Neural cell (in vitro differentiated cells): ENCODE results near the gene SOBP. TPM values are rescaled to one million over a fixed set of nuclear protein-coding genes. Genes with fewer than 3 reads are reported as not detected.

Experiments
- H2AFZ ChIP-seq: fragments of 200-600, 300-800 bp; sonication (generic), shearing (Covaris generic); 2 replicates; pipeline ENCODE4 v1.6.0; 2014; ENCODE audit warnings: low read depth, mild to moderate bottlenecking, antibody characterized with exemption, low read length, moderate library complexity
- H3F3A ChIP-seq: fragments of 200-600 bp; shearing (Covaris generic); 2 replicates; pipeline ENCODE4 v1.6.1; 2016; ENCODE audit warnings: mild to moderate bottlenecking, moderate library complexity, mixed read lengths, antibody characterized with exemption, low read length; ENCODE audit not compliant: insufficient read depth, poor library complexity, severe bottlenecking
- H3K27ac ChIP-seq: fragments of 200-600, 300-800 bp; sonication (generic), shearing (Covaris generic); 2 replicates; pipeline ENCODE4 v1.5.1; 2014; ENCODE audit warnings: mild to moderate bottlenecking, low read length, moderate library complexity
- H3K27me3 ChIP-seq: fragments of 300-800, 200-600 bp; sonication (generic), shearing (Covaris generic); 2 replicates; pipeline ENCODE4 v1.6.0; 2014; ENCODE audit warnings: mild to moderate bottlenecking, low read depth, low read length, moderate library complexity; ENCODE audit not compliant: insufficient read depth
- H3K36me3 ChIP-seq: fragments of 300-800, 200-600 bp; sonication (generic), shearing (Covaris generic); 2 replicates; pipeline ENCODE4 v1.5.1; 2014; ENCODE audit warnings: mild to moderate bottlenecking, antibody characterized with exemption, low read length, moderate library complexity; ENCODE audit not compliant: insufficient read depth
- H3K4me2 ChIP-seq: fragments of 300-800, 200-600 bp; sonication (generic), shearing (Covaris generic); 2 replicates; pipeline ENCODE4 v1.6.0; 2014; ENCODE audit warnings: mild to moderate bottlenecking, low read length
- H3K4me3 ChIP-seq: fragments of 300-800, 200-600 bp; sonication (generic), shearing (Covaris generic); 2 replicates; pipeline ENCODE4 v1.5.1; 2014; ENCODE audit warnings: mild to moderate bottlenecking, low read length, moderate library complexity
- H3K79me2 ChIP-seq: fragments of 200-600 bp; shearing (Covaris generic); replicated peaks from 2 replicates; pipeline ENCODE4 v1.6.0; 2014; ENCODE audit warnings: mild to moderate bottlenecking, low read length, moderate library complexity; ENCODE audit not compliant: insufficient read depth
- H3K9ac ChIP-seq: fragments of 300-800, 200-600 bp; sonication (generic), shearing (Covaris generic); 2 replicates; pipeline ENCODE4 v1.6.1; 2016; ENCODE audit warnings: mild to moderate bottlenecking, low read length, mixed read lengths
- H3K9me2 ChIP-seq: fragments of 200-600 bp; shearing (Covaris generic); 2 replicates; pipeline ENCODE4 v1.6.1; 2016; ENCODE audit warnings: mild to moderate bottlenecking, low read length, mixed read lengths; ENCODE audit not compliant: insufficient read depth
- H3K9me3 ChIP-seq: fragments of 200-600, 300-800 bp; sonication (generic), shearing (Covaris generic); 2 replicates; pipeline ENCODE4 v1.6.1; 2016; ENCODE audit warnings: mild to moderate bottlenecking, mixed run types, low read length, moderate library complexity, mixed read lengths
- H4K20me1 ChIP-seq: fragments of 200-600 bp; shearing (Covaris generic); 2 replicates; pipeline ENCODE4 v1.6.1; 2016; ENCODE audit warnings: mild to moderate bottlenecking, mixed run types; ENCODE audit not compliant: insufficient read depth
- CTCF ChIP-seq: fragments of 450-650 bp; IDR thresholded peaks from 2 replicates; pipeline ENCODE4 v1.5.1; 2014; ENCODE audit warnings: antibody characterized with exemption, mild to moderate bottlenecking, moderate library complexity; ENCODE audit not compliant: poor library complexity, severe bottlenecking
- EP300 ChIP-seq: fragments of 450-650 bp; conservative IDR thresholded peaks from 2 replicates; pipeline ENCODE4 v1.6.1; 2014; ENCODE audit warnings: antibody characterized with exemption, mild to moderate bottlenecking, moderate library complexity; ENCODE audit not compliant: poor library complexity, severe bottlenecking
- EZH2 ChIP-seq: fragments of 200-600, 300-800 bp; shearing (Covaris generic), sonication (generic); IDR thresholded peaks from 2 replicates; pipeline ENCODE4 v1.6.1; 2014; ENCODE audit warnings: antibody characterized with exemption, low read length, borderline replicate concordance, mild to moderate bottlenecking; ENCODE audit not compliant: insufficient read depth, poor library complexity, severe bottlenecking
- MXI1 ChIP-seq: fragments of 450-650 bp; conservative IDR thresholded peaks from 2 replicates; pipeline ENCODE4 v1.6.1; 2014; ENCODE audit warnings: antibody characterized with exemption, mild to moderate bottlenecking; ENCODE audit not compliant: poor library complexity, severe bottlenecking
- POLR2AphosphoS5 ChIP-seq: IDR thresholded peaks from 2 replicates; pipeline ENCODE4 v1.6.1; 2012
- RAD21 ChIP-seq: fragments of 450-650 bp; conservative IDR thresholded peaks from 2 replicates; pipeline ENCODE4 v1.6.1; 2014; ENCODE audit warnings: antibody characterized with exemption, mild to moderate bottlenecking, moderate library complexity
- SMC3 ChIP-seq: fragments of 450-650 bp; conservative IDR thresholded peaks from 2 replicates; pipeline ENCODE4 v1.6.1; 2014; ENCODE audit warnings: antibody characterized with exemption, mild to moderate bottlenecking, moderate library complexity; ENCODE audit not compliant: poor library complexity
- TAF1 ChIP-seq: IDR thresholded peaks from 2 replicates; pipeline ENCODE4 v1.6.1; 2012; ENCODE audit warnings: low read depth
- polyA plus RNA-seq: library from polyadenylated mRNA; depleted of rRNA; stranded (reverse); fragments of >200 nt; gene quantifications from 2 replicates; pipeline ENCODE4 v1.2.3, GENCODE V29; 2014
- TF ChIP-seq, protein P1 (sequence below): IDR thresholded peaks from 2 replicates; pipeline ENCODE4 v1.6.1; 2012; ENCODE audit warnings: borderline replicate concordance

The SOBP gene
- polyA plus RNA-seq, 1 donor from 2014 or later = 16.4 TPM

- H3K27ac ChIP-seq = no peak overlapping the region
- H3K36me3 ChIP-seq = peaks cover 3% of the 10 kb centered on the region
- no peak overlapping the region for H3K9ac ChIP-seq
- H3K4me3 ChIP-seq = no peak overlapping the region
- no peak overlapping the region for H3K4me2 ChIP-seq
- H3K79me2 ChIP-seq = peaks cover 6% of the 10 kb centered on the region
- H3K27me3 ChIP-seq = no peaks in the 10 kb centered on the region
- TF ChIP-seq, protein P1, sequence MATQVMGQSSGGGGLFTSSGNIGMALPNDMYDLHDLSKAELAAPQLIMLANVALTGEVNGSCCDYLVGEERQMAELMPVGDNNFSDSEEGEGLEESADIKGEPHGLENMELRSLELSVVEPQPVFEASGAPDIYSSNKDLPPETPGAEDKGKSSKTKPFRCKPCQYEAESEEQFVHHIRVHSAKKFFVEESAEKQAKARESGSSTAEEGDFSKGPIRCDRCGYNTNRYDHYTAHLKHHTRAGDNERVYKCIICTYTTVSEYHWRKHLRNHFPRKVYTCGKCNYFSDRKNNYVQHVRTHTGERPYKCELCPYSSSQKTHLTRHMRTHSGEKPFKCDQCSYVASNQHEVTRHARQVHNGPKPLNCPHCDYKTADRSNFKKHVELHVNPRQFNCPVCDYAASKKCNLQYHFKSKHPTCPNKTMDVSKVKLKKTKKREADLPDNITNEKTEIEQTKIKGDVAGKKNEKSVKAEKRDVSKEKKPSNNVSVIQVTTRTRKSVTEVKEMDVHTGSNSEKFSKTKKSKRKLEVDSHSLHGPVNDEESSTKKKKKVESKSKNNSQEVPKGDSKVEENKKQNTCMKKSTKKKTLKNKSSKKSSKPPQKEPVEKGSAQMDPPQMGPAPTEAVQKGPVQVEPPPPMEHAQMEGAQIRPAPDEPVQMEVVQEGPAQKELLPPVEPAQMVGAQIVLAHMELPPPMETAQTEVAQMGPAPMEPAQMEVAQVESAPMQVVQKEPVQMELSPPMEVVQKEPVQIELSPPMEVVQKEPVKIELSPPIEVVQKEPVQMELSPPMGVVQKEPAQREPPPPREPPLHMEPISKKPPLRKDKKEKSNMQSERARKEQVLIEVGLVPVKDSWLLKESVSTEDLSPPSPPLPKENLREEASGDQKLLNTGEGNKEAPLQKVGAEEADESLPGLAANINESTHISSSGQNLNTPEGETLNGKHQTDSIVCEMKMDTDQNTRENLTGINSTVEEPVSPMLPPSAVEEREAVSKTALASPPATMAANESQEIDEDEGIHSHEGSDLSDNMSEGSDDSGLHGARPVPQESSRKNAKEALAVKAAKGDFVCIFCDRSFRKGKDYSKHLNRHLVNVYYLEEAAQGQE = no peak
- TF ChIP-seq POLR2AphosphoS5 (no peak), CTCF (no peak), TAF1 (no peak), MXI1 (no peak), SMC3 (no peak), RAD21 (no peak), EZH2 (no peak)
- no peaks in the 10 kb centered on the region for H3F3A ChIP-seq
- no peaks in the 10 kb centered on the region for H4K20me1 ChIP-seq
- H3K9me3 ChIP-seq = no peaks in the 10 kb centered on the region
- H2AFZ ChIP-seq = no peak overlapping the region
- no peaks in the 10 kb centered on the region for H3K9me2 ChIP-seq
These were observed 53.2 kb downstream of the SOBP start for GRCh38 chr6:107543088-107543487.

GRCh38 chr6:107543567-107543966, 53.6 kb downstream of the SOBP start:
- Histone ChIP-seq H3F3A (no peaks in the 10 kb centered on the region), H3K9me3 (no peaks in the 10 kb centered on the region), H2AFZ (no peak overlapping the region), H3K4me2 (no peak overlapping the region), H3K27me3 (no peaks in the 10 kb centered on the region), H3K4me3 (no peak overlapping the region), H3K27ac (no peak overlapping the region), H3K36me3 (peaks cover 3% of the 10 kb centered on the region), H3K9ac (no peak overlapping the region), H3K9me2 (no peaks in the 10 kb centered on the region), H3K79me2 (peaks cover 6% of the 10 kb centered on the region), H4K20me1 (no peaks in the 10 kb centered on the region)
- TF ChIP-seq, protein P1 = no peak
- TF ChIP-seq RAD21 (no peak), SMC3 (no peak), POLR2AphosphoS5 (no peak), EP300 (no peak), CTCF (no peak), EZH2 (no peak), TAF1 (no peak), MXI1 (no peak)
